ENCODE measurements around the gene TAF11L2.

GRCh38 chr5:17470064-17470463 is 28.0 kb upstream of the TAF11L2 start:
- no peak for TF ChIP-seq CTCF (IDR thresholded peaks at IDR 0.05)
- TF ChIP-seq EP300 (IDR thresholded peaks at IDR 0.05): no peak
- no peak for TF ChIP-seq POLR2AphosphoS5 (IDR thresholded peaks at IDR 0.05)

All from stomach (tissue), 4 donors.